Lung (tissue), 12 donors: Measurements from ENCODE around the gene ECHS1. TPM values are rescaled to one million over a fixed set of nuclear protein-coding genes. Genes with fewer than 3 reads are reported as not detected.

ENCODE experiments used
- ATAC-seq: fragments of 200-7000 bp; cut with Tn5 transposase; one replicate; pipeline ENCODE4 v1.9.1; 2020; ENCODE audit warnings: moderate number of reproducible peaks; ENCODE audit not compliant: insufficient read depth, low FRiP score
- DNase-seq, 3 donors: peaks; one replicate each; pipeline ENCODE4 v3.0.0-alpha.2; 2013 to 2017
- H3K27ac ChIP-seq, 2 donors: one replicate each; pipeline ENCODE4 v1.5.1; 2013; ENCODE audit warnings: mild to moderate bottlenecking in 2 of 2, moderate library complexity in 2 of 2, control low read depth in 1 of 2, inconsistent platforms in 1 of 2, low read depth in 1 of 2, low read length in 1 of 2
- H3K27me3 ChIP-seq, 3 donors: one replicate each; pipeline ENCODE4 v1.5.1; 2013; ENCODE audit warnings: low read length in 2 of 3; ENCODE audit not compliant: control insufficient read depth in 3 of 3, insufficient read depth in 3 of 3
- H3K36me3 ChIP-seq, 4 donors: one replicate each; pipeline ENCODE4 v1.5.1; 2013; ENCODE audit warnings: low read length in 4 of 4, mild to moderate bottlenecking in 1 of 4, moderate library complexity in 1 of 4; ENCODE audit not compliant: control insufficient read depth in 4 of 4, insufficient read depth in 4 of 4
- H3K4me1 ChIP-seq, 5 donors: one replicate each; pipeline ENCODE4 v1.5.1; 2013; ENCODE audit warnings: low read length in 5 of 5, mild to moderate bottlenecking in 2 of 5, moderate library complexity in 1 of 5; ENCODE audit not compliant: control insufficient read depth in 5 of 5, insufficient read depth in 5 of 5
- H3K4me3 ChIP-seq: one replicate; pipeline ENCODE4 v1.5.1; 2013; ENCODE audit warnings: mild to moderate bottlenecking, control low read depth, moderate library complexity
- H3K9ac ChIP-seq, 2 donors: one replicate each; pipeline ENCODE4 v1.5.1; 2013; ENCODE audit warnings: low read length in 2 of 2, control low read depth in 1 of 2; ENCODE audit not compliant: insufficient read depth in 1 of 2
- H3K9me3 ChIP-seq, 4 donors: one replicate each; pipeline ENCODE4 v1.5.1; 2013; ENCODE audit warnings: low read length in 3 of 4, mild to moderate bottlenecking in 1 of 4, moderate library complexity in 1 of 4; ENCODE audit not compliant: control insufficient read depth in 4 of 4, insufficient read depth in 3 of 4
- CTCF ChIP-seq: IDR thresholded peaks from 2 replicates; pipeline ENCODE4 v1.5.1; 2012; ENCODE audit warnings: mild to moderate bottlenecking; ENCODE audit errors: control extremely low read depth, extremely low read depth
- WGBS, 2 donors: extraction: QIAGEN DNeasy Blood & Tissue Kit; methylation state at CpG; one replicate each; pipeline ENCODE4 v1.1.7; 2013; 5-methylcytosine and 5-hydroxymethylcytosine counted together
- polyA plus RNA-seq, 2 donors: library from polyadenylated mRNA; stranded (reverse); fragments of 200-250 nt; gene quantifications; one replicate each; pipeline ENCODE4 v1.2.1, GENCODE V29; 2013
- total RNA-seq, 2 donors: library from RNA; depleted of rRNA in 1 of 2; stranded (reverse); fragments of >200 nt in 1 of 2; gene quantifications; one replicate each; pipeline ENCODE4 v1.2.1, GENCODE V29; 2014 to 2021
- donor health status: control.
- donor health status: control.
- donor health status: Bipolar disorder and iron deficiency.
- donor health status: healthy.
- donor health status: DM: yes; HTN: yes; CAD: no.

The ECHS1 gene
- total and polyA plus RNA-seq, 4 donors, result 44.5 to 83.9 (median 76.7) TPM

- Histone ChIP-seq H3K9ac (no peak overlapping the region), H3K4me1 (peaks cover 0 to 12% (median 5%) of the 10 kb centered on the region in 5 donors), H3K4me3 (peak overlapping the region; percentile 58), H3K27me3 (no peaks in the 10 kb centered on the region), H3K27ac (no peak overlapping the region), H3K36me3 (peaks cover 0 to 5% (median 1%) of the 10 kb centered on the region in 4 donors), H3K9me3 (no peaks in the 10 kb centered on the region)
- WGBS, 2 donors, result 92 to 94% methylated on average over 36 of the region's 36 CpGs
- DNase-seq (no peak), ATAC-seq (no peak)
- TF ChIP-seq CTCF, result no peak
Observed at GRCh38 chr10:133379801-133380666, 6.9 kb upstream of the ECHS1 start.

- no peaks in the 10 kb centered on the region for H3K9me3 ChIP-seq
- 4 to 8% methylated on average over 30 to 65 of the region's 78 CpGs for WGBS, 2 donors
- peak; percentile 71 to 79 (median 72) for DNase-seq
- H3K27me3 ChIP-seq, result no peaks in the 10 kb centered on the region
- H3K4me3 ChIP-seq, result peak within 1 kb of the TSS; percentile 60
- no peak within 1 kb of the TSS for H3K9ac ChIP-seq
- ATAC-seq, result peak; percentile 67
- peaks cover 0 to 3% (median 0%) of the 10 kb centered on the region in 4 donors for H3K36me3 ChIP-seq
- H3K4me1 ChIP-seq, result peaks cover 0 to 12% (median 5%) of the 10 kb centered on the region in 5 donors
- peak within 1 kb of the TSS; percentile 60 to 89 for H3K27ac ChIP-seq
- no peak for TF ChIP-seq CTCF
Observed at GRCh38 chr10:133379152-133379800, 6.1 kb upstream of the ECHS1 start, which contains the start of gene PAOX. Gene PAOX (plus strand): TSS chr10:133379262. CDS start chr10:133379317, 55 bp downstream.

GRCh38 chr10:133378251-133379096 is 5.3 kb upstream of the ECHS1 start:
- peak; percentile 68 to 77 (median 71) for DNase-seq
- ATAC-seq, result peak; percentile 82
- WGBS, 2 donors, result 0 to 1% methylated on average over 57 to 86 of the region's 90 CpGs
- peaks cover 0 to 2% (median 0%) of the 10 kb centered on the region in 4 donors for H3K36me3 ChIP-seq
- peak overlapping the region; percentile 60 to 89 for H3K27ac ChIP-seq
- H3K27me3 ChIP-seq, result no peaks in the 10 kb centered on the region
- TF ChIP-seq CTCF, result no peak
- peaks cover 0 to 12% (median 5%) of the 10 kb centered on the region in 5 donors for H3K4me1 ChIP-seq
- H3K9me3 ChIP-seq, result no peaks in the 10 kb centered on the region
- H3K4me3 ChIP-seq, result peak overlapping the region; percentile 60
- H3K9ac ChIP-seq, result no peak overlapping the region
